Common myeloid progenitor, CD34-positive (primary cell): ENCODE measurements around the gene FBXW4.
A peak's percentile ranks its signal among the peaks of the same experiment; 100 is the strongest.

ENCODE experiments used
- CTCF ChIA-PET: fragments of 350-600 bp; sonication (Branson Sonifier 250); formaldehyde crosslinking; loops from one replicate; lab custom pipeline; 2021; ENCODE audit warnings: antibody characterized with exemption; lab: Charles Lee
- POLR2A ChIA-PET: fragments of 350-600 bp; sonication (Branson Sonifier 250); formaldehyde crosslinking; loops from one replicate; lab custom pipeline; 2021; ENCODE audit warnings: antibody characterized with exemption; lab: Charles Lee
- DNase-seq, 3 donors: peaks; one replicate each; pipeline versions ENCODE4 v3.0.0 to v3.0.0-alpha.2; 2013
- H3K27ac ChIP-seq, 2 experiments: 1 replicate in 1 of 2; 2 replicates in 1 of 2; pipeline ENCODE4 v1.7.0; 2013; ENCODE audit warnings: inconsistent platforms in 2 of 2, low read length in 2 of 2, mild to moderate bottlenecking in 2 of 2, low read depth in 1 of 2, moderate library complexity in 1 of 2; ENCODE audit not compliant: severe bottlenecking in 2 of 2, insufficient read depth in 1 of 2, poor library complexity in 1 of 2
- H3K27me3 ChIP-seq, 5 experiments: replicated peaks in 2 of 5; 1 replicate in 3 of 5; 2 replicates in 2 of 5; pipeline versions ENCODE4 v1.6.1 to v1.7.0; 2013; ENCODE audit warnings: low read length in 4 of 5, mild to moderate bottlenecking in 2 of 5, moderate library complexity in 2 of 5, inconsistent platforms in 1 of 5; ENCODE audit not compliant: insufficient read depth in 5 of 5, control insufficient read depth in 4 of 5
- H3K36me3 ChIP-seq, 4 experiments: 1 replicate in 2 of 4; 2 replicates in 2 of 4; pipeline versions ENCODE4 v1.6.1 to v1.7.0; 2013; ENCODE audit warnings: low read length in 3 of 4, control low read depth in 1 of 4, mild to moderate bottlenecking in 1 of 4; ENCODE audit not compliant: control insufficient read depth in 4 of 4, insufficient read depth in 4 of 4
- H3K4me1 ChIP-seq, 4 experiments: 1 replicate in 3 of 4; 2 replicates in 1 of 4; pipeline versions ENCODE4 v1.6.1 to v1.7.1; 2013; ENCODE audit warnings: low read length in 3 of 4, mild to moderate bottlenecking in 3 of 4, control low read depth in 1 of 4, inconsistent platforms in 1 of 4, moderate library complexity in 1 of 4; ENCODE audit not compliant: control insufficient read depth in 4 of 4, insufficient read depth in 4 of 4; ENCODE audit errors: control extremely low read depth in 1 of 4
- H3K4me3 ChIP-seq, 7 experiments: 1 replicate in 4 of 7; 2 replicates in 3 of 7; pipeline versions ENCODE4 v1.5.1 to v1.7.0; 2013; ENCODE audit warnings: mild to moderate bottlenecking in 7 of 7, low read length in 6 of 7, moderate library complexity in 6 of 7, inconsistent platforms in 2 of 7, low read depth in 2 of 7, control low read depth in 1 of 7; ENCODE audit not compliant: insufficient read depth in 4 of 7, control insufficient read depth in 1 of 7; ENCODE audit errors: extremely low read depth in 1 of 7
- H3K9me3 ChIP-seq, 5 experiments: 1 replicate in 4 of 5; 2 replicates in 1 of 5; pipeline versions ENCODE4 v1.6.1 to v1.7.1; 2013; ENCODE audit warnings: low read length in 4 of 5, mild to moderate bottlenecking in 2 of 5, inconsistent platforms in 1 of 5, low read depth in 1 of 5, moderate library complexity in 1 of 5; ENCODE audit not compliant: control insufficient read depth in 4 of 5, insufficient read depth in 2 of 5; ENCODE audit errors: control extremely low read depth in 1 of 5
- WGBS: methylation state at CpG from one replicate; pipeline ENCODE4 v1.1.5; 2013; ENCODE audit not compliant: insufficient coverage; 5-methylcytosine and 5-hydroxymethylcytosine counted together

Gene FBXW4

DNA sequence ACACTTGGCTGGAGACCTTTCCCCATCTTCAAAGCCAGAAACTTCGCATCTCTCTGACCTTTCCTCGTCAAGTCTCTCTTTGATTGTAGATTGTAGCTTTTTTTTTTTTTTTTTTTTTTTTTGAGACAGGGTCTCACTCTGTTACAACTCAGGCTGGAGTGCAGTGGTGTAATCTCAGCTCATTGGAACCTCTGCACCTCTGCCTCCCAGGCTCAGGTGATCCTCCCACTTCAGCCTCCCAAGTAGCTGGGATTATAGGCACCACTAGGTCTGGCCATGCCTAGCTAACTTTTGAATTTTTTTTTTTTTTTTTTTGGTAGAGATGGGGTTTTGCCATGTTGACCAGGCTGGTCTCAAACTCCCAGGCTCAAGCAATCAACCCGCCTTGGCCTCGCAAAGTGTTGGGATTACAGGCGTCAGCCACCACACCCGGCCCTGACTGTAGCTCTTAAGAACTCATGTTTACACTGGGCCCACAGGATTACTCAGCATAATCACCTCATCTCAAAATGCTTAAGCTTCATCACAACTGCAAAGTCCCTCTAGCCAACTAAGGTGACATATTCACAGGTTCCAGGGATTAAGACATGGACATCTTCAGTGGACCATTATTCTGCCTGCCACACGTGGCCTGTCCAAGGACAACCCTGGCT is 118.6 kb downstream of the FBXW4 start:
- Histone ChIP-seq H3K36me3 (peaks cover 3 to 42% (median 24%) of the 10 kb centered on the region in 4 experiments), H3K27me3 (peaks cover 0 to 6% (median 0%) of the 10 kb centered on the region in 5 experiments), H3K27ac (no peak overlapping the region), H3K9me3 (peaks cover 0 to 4% (median 0%) of the 10 kb centered on the region in 5 experiments), H3K4me1 (no peaks in the 10 kb centered on the region), H3K4me3 (no peak overlapping the region)
- peak in 2 of 3 donors; percentile 21 to 30 for DNase-seq
- WGBS, result 92% methylated on average over 5 of the region's 7 CpGs
- ChIA-PET POLR2A (interaction anchor here (1.2 kb wide), 1 partner anchor 15 kb away, joined by 4 read pairs; no protein-coding TSS in a partner anchor), CTCF (interaction anchor here (0.7 to 1.5 kb wide), 7 partner anchors 12 to 369 kb away, joined by 3 read pairs; partner anchors contain the start of genes DPCD and POLL)

DNA sequence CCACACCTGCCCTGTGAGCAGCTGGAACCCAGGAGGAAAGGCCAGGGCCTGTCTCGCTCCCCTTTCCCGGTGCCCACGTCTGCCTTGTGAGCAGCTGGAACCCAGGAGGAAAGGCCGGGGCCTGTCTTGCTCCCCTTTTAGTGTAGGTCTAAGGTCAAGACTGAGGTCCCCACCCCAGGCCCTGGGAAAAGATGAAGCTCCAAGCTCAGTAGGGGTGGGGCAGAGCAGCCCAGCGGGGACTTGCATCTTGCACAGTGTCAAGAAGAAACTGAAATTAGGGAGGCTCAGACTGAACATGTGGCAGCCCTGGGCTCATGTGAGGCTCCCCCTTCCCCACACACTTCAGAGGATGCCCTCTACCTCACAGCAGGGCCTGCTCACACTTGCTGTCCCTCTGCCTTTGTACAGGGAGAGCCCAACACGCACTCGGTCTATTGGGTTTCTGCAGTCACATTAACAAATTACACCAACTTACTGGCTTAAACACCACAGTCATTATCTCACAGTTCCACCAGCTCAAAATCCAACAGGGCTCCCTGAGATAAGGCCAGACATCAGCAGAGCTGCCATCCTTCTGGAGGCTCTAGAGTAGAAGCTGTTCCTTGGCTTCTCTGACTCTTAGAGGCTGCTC is 119.3 kb downstream of the FBXW4 start:
- peaks cover 0 to 5% (median 3%) of the 10 kb centered on the region in 4 experiments for H3K4me1 ChIP-seq
- peak; percentile 75 to 89 (median 75) for DNase-seq
- peaks cover 0 to 4% (median 0%) of the 10 kb centered on the region in 5 experiments for H3K9me3 ChIP-seq
- 91% methylated on average over 7 of the region's 7 CpGs for WGBS
- peaks cover 3 to 35% (median 18%) of the 10 kb centered on the region in 4 experiments for H3K36me3 ChIP-seq
- peaks cover 0 to 9% (median 0%) of the 10 kb centered on the region in 5 experiments for H3K27me3 ChIP-seq
- peak overlapping the region in 1 of 2 experiments; percentile 21 for H3K27ac ChIP-seq
- ChIA-PET POLR2A (interaction anchor here (1.2 kb wide), 1 partner anchor 15 kb away, joined by 4 read pairs; no protein-coding TSS in a partner anchor), CTCF (interaction anchor here (0.7 to 1.5 kb wide), 4 partner anchors 12 to 369 kb away, joined by 3 read pairs; partner anchors contain the start of genes DPCD and POLL)
- H3K4me3 ChIP-seq, result no peak overlapping the region

DNA sequence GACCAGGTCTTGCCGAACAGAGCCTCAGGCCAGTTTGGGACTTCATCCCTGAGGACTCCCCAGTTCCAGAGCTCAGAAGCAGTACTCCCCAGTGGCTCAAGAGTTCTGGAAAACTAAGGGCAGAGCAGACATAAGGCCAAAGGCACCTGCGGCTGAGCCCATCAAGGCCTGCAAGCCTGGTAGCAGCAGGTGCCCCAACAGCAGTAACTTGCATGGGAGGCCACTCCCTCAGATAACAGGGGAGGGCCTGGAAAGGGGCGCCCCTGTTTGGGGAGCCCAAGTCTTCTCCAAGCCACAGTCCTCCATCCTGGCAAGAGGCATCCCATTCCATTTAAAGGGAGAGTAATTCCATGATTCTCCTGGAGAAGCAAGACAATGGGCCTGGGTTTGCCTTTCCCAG is 119.9 kb downstream of the FBXW4 start:
- peaks cover 0 to 9% (median 6%) of the 10 kb centered on the region in 4 experiments for H3K4me1 ChIP-seq
- peaks cover 0 to 4% (median 0%) of the 10 kb centered on the region in 5 experiments for H3K9me3 ChIP-seq
- no peak overlapping the region for H3K27ac ChIP-seq
- ChIA-PET CTCF (interaction anchor here (0.8 to 1.5 kb wide), 2 partner anchors 13 to 362 kb away, joined by 3 read pairs; partner anchors contain the start of genes DPCD and POLL), POLR2A (no interaction called here)
- H3K36me3 ChIP-seq, result peaks cover 3 to 30% (median 16%) of the 10 kb centered on the region in 4 experiments
- no peak overlapping the region for H3K4me3 ChIP-seq
- no peak for DNase-seq
- 96% methylated on average over 3 of the region's 3 CpGs for WGBS
- peaks cover 0 to 9% (median 0%) of the 10 kb centered on the region in 5 experiments for H3K27me3 ChIP-seq

DNA sequence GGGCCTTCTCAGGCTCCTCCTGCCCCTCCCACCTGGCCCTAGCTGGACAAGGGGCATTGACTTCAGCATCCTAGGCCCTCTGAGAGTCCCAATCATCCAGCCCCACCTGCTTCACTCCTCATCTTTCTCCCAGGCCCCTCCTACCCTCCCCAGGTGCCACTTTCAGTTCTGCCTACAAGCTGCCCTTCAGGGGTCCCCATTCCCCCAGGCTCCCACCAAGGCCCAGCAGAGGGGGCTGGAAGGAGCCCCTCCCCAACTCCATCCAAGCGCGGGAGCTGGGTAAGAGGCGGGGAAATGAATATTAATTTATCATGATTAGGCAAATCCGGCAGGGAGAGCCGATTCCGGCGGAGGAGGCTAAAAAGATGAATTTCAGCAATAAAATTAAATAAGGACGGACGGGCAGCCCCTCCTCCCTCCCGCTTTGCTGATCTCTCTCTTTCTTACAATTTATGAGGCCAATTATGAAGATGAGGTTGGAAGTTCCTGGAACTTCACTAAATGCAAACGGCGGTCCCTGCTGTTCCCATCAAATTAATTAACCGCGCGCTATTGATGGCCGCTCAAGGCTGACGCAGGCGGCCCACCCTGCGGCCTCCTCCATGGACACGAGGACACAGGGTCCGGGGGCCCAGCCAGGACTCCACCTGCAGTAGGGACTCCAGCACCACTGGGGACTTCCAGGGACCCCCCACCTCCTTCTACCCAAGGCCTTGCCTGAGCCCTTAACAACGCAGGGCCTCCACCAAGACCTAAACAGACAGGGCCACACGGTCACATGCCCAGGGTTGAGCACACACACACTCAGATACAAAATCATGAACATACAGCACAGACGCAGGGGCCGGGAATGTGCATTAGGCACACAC is 120.9 kb downstream of the FBXW4 start:
- H3K4me1 ChIP-seq, result peaks cover 0 to 16% (median 14%) of the 10 kb centered on the region in 4 experiments
- H3K9me3 ChIP-seq, result peaks cover 0 to 4% (median 0%) of the 10 kb centered on the region in 5 experiments
- WGBS, result 97% methylated on average over 19 of the region's 25 CpGs
- H3K27me3 ChIP-seq, result peaks cover 0 to 17% (median 3%) of the 10 kb centered on the region in 5 experiments
- H3K36me3 ChIP-seq, result peaks cover 3 to 20% (median 9%) of the 10 kb centered on the region in 4 experiments
- DNase-seq, result no peak
- no peak overlapping the region for H3K4me3 ChIP-seq
- ChIA-PET CTCF (no interaction called here), POLR2A (no interaction called here)
- H3K27ac ChIP-seq, result no peak overlapping the region

DNA sequence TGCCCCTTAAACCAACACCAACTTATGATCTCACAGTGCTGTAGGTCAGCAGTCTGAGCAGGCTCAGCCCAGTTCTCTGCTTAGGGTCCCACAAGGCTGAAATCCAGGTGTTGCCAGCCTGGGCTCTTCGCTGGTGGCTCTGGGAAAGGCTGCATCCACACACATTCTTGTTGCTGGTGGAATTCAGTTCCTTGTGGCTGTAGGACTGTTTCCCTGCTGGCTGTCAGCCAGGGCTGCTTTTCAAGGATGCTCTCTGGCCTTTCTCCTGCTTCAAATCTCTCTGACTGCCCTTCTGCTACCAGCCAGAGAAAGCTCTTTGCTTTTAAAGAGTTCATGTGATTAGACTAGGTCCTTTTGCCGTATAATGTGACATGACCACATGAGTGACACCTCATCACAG is 122.2 kb downstream of the FBXW4 start:
- 100% methylated on average over 2 of the region's 2 CpGs for WGBS
- ChIA-PET CTCF (no interaction called here), POLR2A (no interaction called here)

DNA sequence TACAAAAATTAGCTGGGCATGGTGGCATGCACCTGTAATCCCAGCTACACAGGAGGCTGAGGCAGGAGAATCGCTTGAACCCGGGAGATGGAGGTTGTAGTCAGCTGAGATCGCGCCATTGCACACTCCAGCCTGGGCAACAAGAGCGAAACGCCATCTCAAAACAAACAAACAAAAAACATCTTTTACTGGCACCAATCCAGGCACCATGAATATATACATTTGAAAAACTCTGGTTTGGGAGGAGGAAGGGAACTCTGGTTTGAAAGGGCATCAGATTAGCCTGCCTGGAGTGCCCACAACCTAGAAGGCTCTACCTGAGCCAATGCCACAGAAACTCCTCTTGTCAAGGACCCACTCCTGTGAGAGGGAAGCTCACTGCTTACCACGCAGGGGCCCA is 122.8 kb downstream of the FBXW4 start:
- H3K27me3 ChIP-seq, result peaks cover under 1 to 37% (median 17%) of the 10 kb centered on the region in 5 experiments
- H3K27ac ChIP-seq, result no peak overlapping the region
- ChIA-PET CTCF (interaction anchor here (1.5 to 4.2 kb wide), 6 partner anchors 8 to 358 kb away, joined by 4 to 31 read pairs (median 21); no protein-coding TSS in a partner anchor), POLR2A (no interaction called here)
- H3K9me3 ChIP-seq, result peaks cover 0 to 4% (median 0%) of the 10 kb centered on the region in 5 experiments
- peak in 1 of 3 donors; percentile 11 for DNase-seq
- 100% methylated on average over 2 of the region's 7 CpGs for WGBS
- H3K36me3 ChIP-seq, result peaks cover 0 to 5% (median 2%) of the 10 kb centered on the region in 4 experiments
- H3K4me1 ChIP-seq, result peaks cover 0 to 16% (median 15%) of the 10 kb centered on the region in 4 experiments
- H3K4me3 ChIP-seq, result no peak overlapping the region

More for the DNA sequence above, 122.2 kb downstream of the FBXW4 start:
- Histone ChIP-seq H3K9me3 (peaks cover 0 to 4% (median 0%) of the 10 kb centered on the region in 5 experiments), H3K4me3 (no peak overlapping the region), H3K27me3 (peaks cover 0 to 30% (median 11%) of the 10 kb centered on the region in 5 experiments), H3K27ac (no peak overlapping the region), H3K36me3 (peaks cover 0 to 6% (median 4%) of the 10 kb centered on the region in 4 experiments), H3K4me1 (peaks cover 0 to 16% (median 15%) of the 10 kb centered on the region in 4 experiments)
- DNase-seq, result no peak
